GM18870 (cell line): ENCODE data around the gene KTN1.
A peak's percentile ranks its signal among the peaks of the same experiment; 100 is the strongest.

ENCODE experiments used
- ATAC-seq: cut with Tn5 transposase; IDR thresholded peaks from one replicate; pipeline ENCODE4 v1.9.1; 2021; ENCODE audit warnings: moderate library complexity; ENCODE audit not compliant: unreplicated experiment

Gene KTN1

GRCh38 chr14:55609681-55610080, 29.7 kb downstream of the KTN1 start:
- no peak for ATAC-seq

- no peak for ATAC-seq
Measured at GRCh38 chr14:55610713-55611370, 30.8 kb downstream of the KTN1 start.

DNA sequence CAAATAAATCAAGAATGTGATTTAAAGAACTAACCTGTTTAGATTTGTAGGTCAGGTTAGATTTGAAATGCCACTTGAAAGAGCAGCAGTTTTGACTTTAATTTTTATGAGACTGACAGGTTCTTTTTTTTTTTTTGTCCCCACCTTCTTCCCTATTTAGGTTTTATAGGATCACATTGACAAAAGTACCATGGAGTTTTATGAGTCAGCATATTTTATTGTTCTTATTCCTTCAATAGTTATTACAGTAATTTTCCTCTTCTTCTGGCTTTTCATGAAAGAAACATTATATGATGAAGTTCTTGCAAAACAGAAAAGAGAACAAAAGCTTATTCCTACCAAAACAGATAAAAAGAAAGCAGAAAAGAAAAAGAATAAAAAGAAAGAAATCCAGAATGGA, 31.9 kb downstream of the KTN1 start:
- ATAC-seq: no peak

GRCh38 chr14:55614304-55614703, 34.3 kb downstream of the KTN1 start:
- no peak for ATAC-seq

GRCh38 chr14:55620277-55620676, 40.3 kb downstream of the KTN1 start:
- no peak for ATAC-seq

- no peak for ATAC-seq
Measured at GRCh38 chr14:55620981-55621380, 41.0 kb downstream of the KTN1 start.

DNA sequence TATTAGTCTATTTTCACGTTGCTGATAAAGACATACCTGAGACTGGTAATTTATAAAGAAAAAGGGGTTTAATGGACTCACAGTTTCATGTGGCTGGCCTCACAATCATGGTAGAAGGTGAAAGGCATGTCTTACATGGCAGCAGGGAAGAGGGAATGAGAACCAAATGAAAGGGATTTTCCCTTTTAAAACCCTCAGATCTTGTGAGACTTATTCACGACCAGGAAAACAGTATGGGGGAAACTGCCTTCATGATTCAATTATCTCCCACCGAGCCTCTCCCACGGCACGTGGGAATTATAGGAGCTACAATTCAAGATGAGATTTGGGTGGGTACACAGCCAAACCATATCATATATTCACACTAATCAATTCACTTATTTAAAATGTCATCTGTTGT, 41.4 kb downstream of the KTN1 start:
- no peak for ATAC-seq

- no peak for ATAC-seq
Measured at GRCh38 chr14:55624913-55625312, 44.9 kb downstream of the KTN1 start.

DNA sequence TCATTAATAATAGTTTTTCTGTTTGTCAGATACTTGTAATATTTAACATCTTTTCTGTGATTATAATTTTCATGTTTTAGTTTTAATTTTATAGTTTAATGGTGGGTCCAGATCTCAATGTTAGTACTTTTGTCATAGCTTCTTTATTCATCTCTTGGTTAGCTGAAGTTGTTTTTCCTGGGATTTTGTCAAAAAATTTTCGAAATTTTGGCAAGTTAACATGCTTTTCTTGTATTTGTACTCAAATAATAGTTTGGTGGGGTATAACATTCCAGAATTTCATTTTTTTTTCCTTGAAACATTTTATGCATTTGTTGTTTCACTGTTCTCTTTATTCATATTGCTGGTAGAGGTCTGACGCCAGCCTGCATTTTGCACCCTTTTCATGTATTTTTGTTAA, 45.5 kb downstream of the KTN1 start:
- ATAC-seq: no peak

DNA sequence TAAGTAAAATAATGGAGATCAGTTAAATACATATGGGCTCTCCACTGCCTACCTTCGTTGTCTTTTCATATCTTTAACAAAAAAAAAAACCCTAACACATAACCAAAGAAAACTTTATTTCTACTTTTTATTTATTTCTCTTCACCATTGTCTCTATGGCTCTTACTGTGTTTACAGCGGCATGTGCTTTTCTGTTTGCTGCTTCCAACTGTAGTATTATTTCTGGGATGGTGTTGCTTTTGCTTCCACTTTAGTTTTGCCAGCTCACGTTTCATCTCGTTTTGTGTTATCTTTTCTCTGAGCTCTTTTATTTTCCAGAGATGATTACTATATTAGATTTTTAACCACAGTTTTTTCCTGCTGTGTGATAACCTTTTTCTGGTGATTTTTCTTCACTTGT, 46.1 kb downstream of the KTN1 start:
- no peak for ATAC-seq

- ATAC-seq: no peak
Measured at GRCh38 chr14:55628426-55628825, 48.4 kb downstream of the KTN1 start.

DNA sequence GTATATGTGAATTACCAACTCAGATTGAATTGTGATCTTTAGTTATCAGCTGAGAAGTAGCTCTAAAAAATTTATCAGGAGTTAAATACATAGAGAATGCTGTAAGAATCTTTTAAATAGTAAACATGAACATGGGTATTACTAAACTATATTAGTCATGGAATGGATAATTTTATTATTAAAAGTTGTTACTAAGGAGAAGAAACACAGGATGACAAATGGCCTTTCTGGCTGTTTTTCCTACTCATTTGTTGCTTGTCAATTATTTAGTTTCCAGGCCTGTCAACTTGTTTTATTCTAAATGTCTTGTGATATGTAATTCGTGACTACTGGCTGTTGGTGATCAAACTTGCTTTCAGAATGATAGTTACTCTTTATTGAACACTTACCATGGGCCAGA, 58.7 kb downstream of the KTN1 start:
- ATAC-seq: no peak

- no peak for ATAC-seq
Measured at GRCh38 chr14:55641290-55641689, 61.3 kb downstream of the KTN1 start.

GRCh38 chr14:55641954-55642353, 61.9 kb downstream of the KTN1 start:
- no peak for ATAC-seq

DNA sequence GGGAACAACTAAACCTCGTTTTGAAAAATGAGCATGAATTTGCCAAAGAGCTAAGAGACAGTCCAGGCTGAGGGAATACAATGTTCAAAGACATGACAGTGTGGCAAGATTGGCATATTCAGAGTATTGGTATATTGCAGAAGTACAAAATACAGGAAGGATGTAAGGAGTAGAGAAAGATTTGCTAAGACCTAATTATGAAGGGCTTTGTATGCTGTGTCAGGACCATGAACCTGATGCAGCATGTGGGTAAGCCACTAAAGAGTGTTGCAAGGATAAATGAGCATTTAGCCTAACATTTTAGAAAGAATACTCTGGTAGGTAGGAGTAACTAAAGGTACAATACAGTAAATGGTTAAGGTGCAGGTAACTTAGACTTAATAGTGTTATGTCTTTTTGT, 65.1 kb downstream of the KTN1 start:
- ATAC-seq: no peak

DNA sequence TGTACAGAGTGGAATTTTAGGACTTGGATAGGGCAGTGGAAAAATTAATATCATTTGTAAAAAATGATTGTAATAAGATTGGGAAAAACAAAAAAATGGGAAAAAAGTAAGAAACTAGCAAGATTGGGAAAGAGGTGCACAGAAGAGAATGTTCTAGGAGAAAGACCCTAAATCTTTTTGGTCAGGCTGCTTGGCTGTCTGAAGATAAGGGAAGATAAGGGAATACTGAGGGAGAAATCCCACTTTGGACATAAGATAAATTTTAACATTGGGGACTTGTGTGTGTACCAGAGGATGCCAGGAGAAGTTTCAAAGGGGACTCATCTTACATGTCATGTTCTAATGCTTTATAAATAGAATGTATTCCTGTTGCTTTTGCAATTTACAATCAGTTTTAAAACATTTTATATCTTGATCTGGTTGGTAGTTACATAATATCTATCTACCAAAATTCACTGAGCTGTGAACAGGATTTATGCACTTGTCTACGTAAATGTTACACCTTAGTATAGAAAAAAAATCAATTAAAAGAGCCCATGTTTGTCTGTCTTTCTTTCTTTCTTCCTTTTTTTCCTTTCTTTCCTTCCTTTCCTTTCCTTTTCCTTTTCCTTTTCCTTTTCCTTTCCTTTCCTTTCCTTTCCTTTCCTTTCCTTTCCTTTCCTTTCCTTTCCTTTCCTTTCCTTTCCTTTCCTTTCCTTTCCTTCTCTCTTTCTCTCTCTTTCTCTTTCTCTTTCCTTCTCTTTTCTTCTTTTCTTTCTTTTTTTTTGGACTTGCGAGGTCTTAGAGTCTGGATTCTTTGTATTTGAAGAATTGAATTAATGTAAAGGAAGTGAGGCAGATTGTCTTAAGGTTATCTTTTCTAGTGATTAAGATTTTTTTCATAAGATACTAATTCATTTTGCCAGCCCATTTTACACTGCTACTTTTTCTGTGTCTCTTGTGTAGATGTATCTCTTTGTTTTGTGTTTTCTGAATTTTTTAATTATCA, 66.1 kb downstream of the KTN1 start:
- ATAC-seq: no peak

- no peak for ATAC-seq
Measured at GRCh38 chr14:55650992-55651391, 71.0 kb downstream of the KTN1 start.

DNA sequence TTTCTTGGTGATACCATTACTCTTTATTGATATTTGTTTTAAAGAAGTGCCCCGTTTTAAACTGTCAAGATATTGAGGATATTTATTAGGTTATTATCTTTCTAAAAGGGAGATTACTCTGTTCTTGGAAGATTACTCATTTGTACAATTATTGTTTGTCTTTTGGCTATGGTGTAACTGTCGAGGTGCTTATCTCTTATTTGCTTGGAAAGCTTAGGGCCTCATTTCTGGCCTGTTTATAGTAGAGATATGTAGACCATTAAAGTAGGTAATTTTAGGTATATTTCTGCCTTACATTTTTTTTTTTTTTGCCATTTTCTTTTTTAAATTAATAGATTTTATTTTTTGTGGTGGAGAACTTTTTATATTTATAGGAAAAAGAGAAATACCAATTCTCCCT, 74.2 kb downstream of the KTN1 start:
- no peak for ATAC-seq

DNA sequence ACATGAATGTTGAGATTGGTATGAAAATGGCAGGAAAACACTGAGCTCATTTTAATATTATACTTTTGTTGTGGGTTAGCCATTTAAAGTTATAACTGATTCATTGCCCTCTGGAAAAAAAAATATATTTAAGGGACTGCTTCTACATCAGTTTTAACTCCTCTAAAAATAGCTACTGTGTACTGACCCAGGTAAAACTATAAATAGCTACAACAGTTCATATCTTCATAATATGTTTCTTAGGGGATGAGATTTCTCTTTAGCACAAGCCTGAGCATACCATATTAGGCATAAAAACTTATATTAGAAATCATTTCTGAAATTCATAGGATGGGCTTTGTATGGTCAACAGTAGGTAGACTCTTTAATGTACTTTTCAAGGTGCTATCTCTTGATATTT, 81.0 kb downstream of the KTN1 start:
- no peak for ATAC-seq

GRCh38 chr14:55662752-55663151, 82.7 kb downstream of the KTN1 start:
- ATAC-seq: no peak

DNA sequence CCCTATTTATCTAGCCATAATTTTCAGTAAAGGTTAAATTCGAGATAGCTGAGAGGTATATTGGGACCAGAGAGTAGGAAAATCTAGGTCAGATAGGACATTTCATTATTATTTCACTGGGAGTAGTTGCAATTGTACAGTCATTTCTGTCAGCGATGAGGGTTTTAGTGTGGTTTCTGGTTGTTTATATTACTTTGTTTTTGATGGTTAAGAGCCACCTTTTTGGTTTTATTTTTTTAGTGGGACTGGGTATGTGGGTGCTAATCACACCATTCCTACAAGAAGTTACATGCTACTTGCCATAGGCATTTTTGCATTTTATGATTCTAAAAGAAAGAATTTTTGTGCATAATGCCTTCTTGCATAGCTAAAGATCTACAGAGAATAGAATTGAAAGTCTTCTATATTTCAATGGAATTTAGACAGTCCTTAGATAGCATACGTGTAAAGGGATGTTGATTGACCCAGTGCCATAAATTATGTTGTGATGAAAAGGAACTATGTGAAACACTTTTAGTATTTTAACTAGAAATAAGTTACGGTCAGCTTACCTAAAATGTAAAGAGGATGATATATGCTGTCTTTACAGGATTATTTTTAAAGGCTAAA, 85.2 kb downstream of the KTN1 start:
- ATAC-seq: peak; percentile 79

- no peak for ATAC-seq
Measured at GRCh38 chr14:55667801-55668200, 87.8 kb downstream of the KTN1 start.
